NB4 (cell line): ENCODE data around the gene STAU1.
"Not testable (repeated sequence)": the region's sequence is repeated elsewhere in the genome, so short reads cannot be mapped to it uniquely, and the experiment has no call there.

Experiments
- DNase-seq: peaks from one replicate; pipeline ENCODE4 v3.0.0; 2010; ENCODE audit warnings: low read depth
- H3K4me3 ChIP-seq: one replicate; pipeline ENCODE4 v1.5.1; 2011; ENCODE audit warnings: mild to moderate bottlenecking, low read depth, low read length, moderate library complexity
- MYC ChIP-seq: IDR thresholded peaks from 2 replicates; pipeline ENCODE4 v1.6.1; 2011; ENCODE audit warnings: low read depth, low read length
- POLR2A ChIP-seq: IDR thresholded peaks from 2 replicates; pipeline ENCODE4 v1.6.1; 2011; ENCODE audit warnings: mild to moderate bottlenecking; ENCODE audit not compliant: insufficient read length; ENCODE audit errors: extremely low read depth
- TF ChIP-seq, protein P1 (sequence below): IDR thresholded peaks from one replicate; pipeline ENCODE4 v1.5.1; 2012; ENCODE audit warnings: low read depth, low read length
- TF ChIP-seq, protein P2 (sequence below): IDR thresholded peaks from 2 replicates; pipeline ENCODE4 v1.6.1; 2011; ENCODE audit warnings: low read depth, low read length

STAU1 gene

DNA sequence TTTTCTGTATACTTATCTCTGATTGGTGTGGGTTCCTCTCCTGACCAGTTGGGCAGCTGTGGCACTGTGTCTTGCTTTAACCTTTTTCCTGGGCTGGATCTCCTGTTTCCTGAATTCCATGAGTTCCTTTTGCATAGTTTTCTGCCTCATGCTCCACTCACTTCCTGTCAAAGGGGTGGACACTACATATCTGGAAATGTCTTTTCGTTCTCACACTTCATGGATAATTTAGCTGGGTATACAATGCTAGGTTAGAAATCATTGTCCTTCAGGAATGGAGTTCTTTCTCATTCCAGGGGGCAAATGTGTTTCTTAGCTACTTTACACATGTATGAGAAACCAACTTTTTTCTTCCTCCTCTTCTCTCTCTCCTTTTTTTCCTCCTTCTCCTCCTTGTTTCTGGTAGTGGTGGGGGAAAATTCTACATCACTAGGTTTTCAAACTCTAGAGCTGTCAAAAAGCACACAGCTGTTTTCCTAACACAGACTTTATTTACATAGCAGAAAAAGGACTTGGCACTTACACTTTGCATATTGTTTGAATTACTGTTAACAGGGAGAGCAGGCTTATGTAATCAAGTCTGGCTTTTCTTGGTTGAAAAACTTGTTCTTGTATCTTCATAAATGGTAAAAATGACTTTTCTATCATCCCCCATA is 22.1 kb upstream of the STAU1 start:
- no peak for DNase-seq
- no peak overlapping the region for H3K4me3 ChIP-seq
- TF ChIP-seq, protein P1, sequence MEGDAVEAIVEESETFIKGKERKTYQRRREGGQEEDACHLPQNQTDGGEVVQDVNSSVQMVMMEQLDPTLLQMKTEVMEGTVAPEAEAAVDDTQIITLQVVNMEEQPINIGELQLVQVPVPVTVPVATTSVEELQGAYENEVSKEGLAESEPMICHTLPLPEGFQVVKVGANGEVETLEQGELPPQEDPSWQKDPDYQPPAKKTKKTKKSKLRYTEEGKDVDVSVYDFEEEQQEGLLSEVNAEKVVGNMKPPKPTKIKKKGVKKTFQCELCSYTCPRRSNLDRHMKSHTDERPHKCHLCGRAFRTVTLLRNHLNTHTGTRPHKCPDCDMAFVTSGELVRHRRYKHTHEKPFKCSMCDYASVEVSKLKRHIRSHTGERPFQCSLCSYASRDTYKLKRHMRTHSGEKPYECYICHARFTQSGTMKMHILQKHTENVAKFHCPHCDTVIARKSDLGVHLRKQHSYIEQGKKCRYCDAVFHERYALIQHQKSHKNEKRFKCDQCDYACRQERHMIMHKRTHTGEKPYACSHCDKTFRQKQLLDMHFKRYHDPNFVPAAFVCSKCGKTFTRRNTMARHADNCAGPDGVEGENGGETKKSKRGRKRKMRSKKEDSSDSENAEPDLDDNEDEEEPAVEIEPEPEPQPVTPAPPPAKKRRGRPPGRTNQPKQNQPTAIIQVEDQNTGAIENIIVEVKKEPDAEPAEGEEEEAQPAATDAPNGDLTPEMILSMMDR, result no peak
- TF ChIP-seq, protein P2, sequence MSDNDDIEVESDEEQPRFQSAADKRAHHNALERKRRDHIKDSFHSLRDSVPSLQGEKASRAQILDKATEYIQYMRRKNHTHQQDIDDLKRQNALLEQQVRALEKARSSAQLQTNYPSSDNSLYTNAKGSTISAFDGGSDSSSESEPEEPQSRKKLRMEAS, result no peak
- TF ChIP-seq POLR2A (no peak), MYC (no peak)

GRCh38 chr20:49207076-49207475 is 18.9 kb upstream of the STAU1 start:
- TF ChIP-seq POLR2A, result no peak
- TF ChIP-seq, protein P2, result no peak
- TF ChIP-seq, protein P1, result peak; percentile 37
- H3K4me3 ChIP-seq, result no peak overlapping the region
- peak; percentile 60 for DNase-seq

DNA sequence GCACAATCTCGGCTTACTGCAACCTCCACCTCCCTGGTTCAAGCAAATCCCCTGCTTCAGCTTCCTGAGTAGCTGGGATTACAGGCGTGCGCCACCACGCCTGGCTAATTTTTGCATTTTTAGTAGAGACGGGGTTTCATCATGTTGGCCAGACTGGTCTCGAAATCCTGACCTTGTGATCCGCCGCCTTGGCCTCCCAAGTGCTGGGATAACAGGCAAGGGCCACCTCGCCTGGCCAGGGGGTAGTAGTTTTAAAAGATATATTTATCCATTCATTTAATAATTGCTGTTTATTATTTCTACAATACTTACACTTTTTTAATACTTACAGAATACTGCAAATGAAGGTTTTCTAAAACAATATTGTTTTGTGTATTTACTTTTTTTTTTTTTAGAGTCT is 15.6 kb upstream of the STAU1 start:
- DNase-seq, result no peak
- H3K4me3 ChIP-seq, result no peak overlapping the region
- TF ChIP-seq, protein P2, result no peak
- TF ChIP-seq MYC, result no peak
- TF ChIP-seq, protein P1, result no peak
- no peak for TF ChIP-seq POLR2A

DNA sequence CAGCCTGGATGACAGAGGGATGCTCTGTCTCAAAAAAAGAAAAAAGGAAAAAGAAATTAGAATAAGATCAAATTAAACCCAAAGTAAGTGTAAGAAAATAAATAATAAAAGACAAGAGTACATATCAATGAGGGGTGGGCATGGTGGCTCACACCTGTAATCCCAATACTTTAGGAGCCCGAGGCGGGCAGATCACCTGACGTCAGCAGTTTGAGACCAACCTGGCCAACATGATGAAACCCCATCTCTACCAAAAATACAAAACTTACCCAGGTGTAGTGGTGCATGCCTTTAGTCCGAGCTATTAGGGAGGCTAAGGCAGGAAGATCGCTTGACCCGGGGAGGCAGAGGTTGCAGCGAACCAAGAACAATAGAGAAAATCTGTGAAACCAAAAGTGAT is 14.9 kb upstream of the STAU1 start:
- no peak overlapping the region for H3K4me3 ChIP-seq
- DNase-seq, result no peak
- TF ChIP-seq, protein P2, result no peak
- TF ChIP-seq, protein P1, result no peak
- TF ChIP-seq MYC (no peak), POLR2A (no peak)

DNA sequence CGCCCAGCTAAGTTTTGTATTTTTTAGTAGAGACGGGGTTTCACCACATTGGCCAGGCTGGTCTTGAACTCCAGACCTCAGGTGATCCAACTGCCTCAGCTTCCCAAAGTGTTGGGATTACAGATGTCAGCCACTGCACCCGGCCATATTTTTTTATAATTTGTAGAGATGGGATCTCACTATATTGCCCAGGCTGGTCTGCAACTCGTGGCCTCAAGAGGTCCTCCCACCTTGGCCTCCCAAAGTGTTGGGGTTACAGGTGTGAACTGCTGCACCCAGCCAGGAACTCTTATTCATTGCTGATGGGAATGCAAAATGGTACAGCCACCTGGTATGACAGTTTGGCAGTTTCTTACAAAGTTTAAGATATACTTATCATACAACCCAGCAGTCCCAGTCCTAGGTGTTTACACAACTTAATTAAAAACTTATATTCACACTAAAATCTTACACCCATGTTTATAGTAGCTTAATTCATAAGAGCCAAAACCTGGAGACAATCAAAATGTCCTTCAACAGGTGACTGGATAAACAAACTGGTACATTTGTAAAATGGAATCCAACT is 11.7 kb upstream of the STAU1 start:
- TF ChIP-seq POLR2A (no peak), MYC (no peak)
- TF ChIP-seq, protein P2, result no peak
- TF ChIP-seq, protein P1, result no peak
- H3K4me3 ChIP-seq, result no peak overlapping the region
- DNase-seq, result no peak

DNA sequence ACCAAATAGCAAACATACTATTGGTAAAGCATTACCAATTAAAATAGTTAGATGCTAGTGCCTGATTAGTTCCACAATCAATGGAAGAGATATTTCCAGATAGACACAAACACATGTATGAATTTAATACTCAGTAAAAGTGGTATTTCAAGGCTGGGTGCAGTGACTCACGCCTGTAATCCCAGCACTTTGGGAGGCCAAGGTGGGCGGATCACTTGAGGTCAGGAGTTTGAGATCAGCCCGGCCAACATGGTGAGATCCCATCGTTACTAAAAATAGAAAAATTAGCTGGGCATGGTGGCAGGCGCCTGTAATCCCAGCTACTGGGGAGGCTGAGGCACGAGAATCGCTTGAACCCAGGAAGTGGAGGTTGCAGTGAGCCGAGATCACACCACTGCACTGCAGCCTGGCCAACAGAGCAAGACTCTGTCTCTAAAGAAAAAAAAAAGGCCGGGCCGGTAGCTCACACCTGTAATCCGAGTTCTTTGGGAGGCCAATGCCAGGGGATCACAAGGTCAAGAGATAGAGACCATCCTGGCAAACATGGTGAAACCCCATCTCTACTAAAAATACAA is 4.9 kb upstream of the STAU1 start:
- not testable (repeated sequence) for DNase-seq, H3K4me3 ChIP-seq
